Panc1 (cell line): ENCODE data around the gene AKAP7. TPM values are rescaled to one million over a fixed set of nuclear protein-coding genes. Genes with fewer than 3 reads are reported as not detected.
"Not testable (repeated sequence)": the region's sequence is repeated elsewhere in the genome, so short reads cannot be mapped to it uniquely, and the experiment has no call there.

Source experiments
- ATAC-seq: fragments of 200-7000 bp; cut with Tn5 transposase; 2 replicates; pipeline ENCODE4 v1.9.1; 2020; ENCODE audit warnings: mild to moderate bottlenecking, moderate library complexity
- BruUV-seq: library from RNA; stranded (reverse); fragments of 400-500 nt; replicated peaks from 2 replicates; lab custom pipeline; 2021; lab: Mats Ljungman, UMichigan
- CTCF ChIA-PET: fragments of 300-600 bp; sonication (Branson Sonifier 250); formaldehyde crosslinking; loops from one replicate; lab custom pipeline; 2022; ENCODE audit warnings: antibody characterized with exemption; lab: Charles Lee
- POLR2A ChIA-PET: fragments of 300-600 bp; sonication (Branson Sonifier 250); formaldehyde crosslinking; loops from one replicate; lab custom pipeline; 2022; ENCODE audit warnings: antibody characterized with exemption; lab: Charles Lee
- DNase-seq: peaks from one replicate; pipeline ENCODE4 v3.0.0-alpha.2; 2010; ENCODE audit warnings: low read depth, low spot score
- H3K27ac ChIP-seq: 2 replicates; pipeline ENCODE4 v1.5.1; 2011; ENCODE audit warnings: mild to moderate bottlenecking, low read length, inconsistent platforms
- H3K27me3 ChIP-seq: fragments of 200-500 bp; sonication (Bioruptor generic); 2 replicates; pipeline ENCODE4 v1.6.0; 2014; ENCODE audit warnings: low read length, inconsistent platforms; ENCODE audit not compliant: control insufficient read depth, insufficient read depth
- H3K36me3 ChIP-seq: fragments of 200-500 bp; sonication (Bioruptor generic); 2 replicates; pipeline ENCODE4 v1.5.1; 2014; ENCODE audit warnings: inconsistent platforms, mild to moderate bottlenecking, low read length, moderate library complexity; ENCODE audit not compliant: control insufficient read depth, insufficient read depth
- H3K4me1 ChIP-seq: 2 replicates; pipeline ENCODE4 v1.5.1; 2011; ENCODE audit warnings: inconsistent platforms, mild to moderate bottlenecking, low read length, moderate library complexity; ENCODE audit not compliant: control insufficient read depth, insufficient read depth
- H3K4me3 ChIP-seq, 2 experiments: 2 replicates each; pipeline ENCODE4 v1.5.1; 2011 to 2012; ENCODE audit warnings: low read depth in 2 of 2, low read length in 2 of 2, mild to moderate bottlenecking in 2 of 2, inconsistent platforms in 1 of 2, moderate library complexity in 1 of 2
- H3K9me3 ChIP-seq: fragments of 200-500 bp; sonication (Bioruptor generic); 2 replicates; pipeline ENCODE4 v1.5.1; 2014; ENCODE audit warnings: low read depth, mild to moderate bottlenecking, inconsistent platforms, low read length, moderate library complexity; ENCODE audit not compliant: control insufficient read depth, insufficient read depth
- CTCF ChIP-seq: fragments of 450-650 bp; IDR thresholded peaks from 2 replicates; pipeline ENCODE4 v1.5.1; 2017; ENCODE audit warnings: mild to moderate bottlenecking
- POLR2AphosphoS5 ChIP-seq: IDR thresholded peaks from 2 replicates; pipeline ENCODE4 v1.6.1; 2012; ENCODE audit warnings: mild to moderate bottlenecking, low read depth, low read length, moderate library complexity
- REST ChIP-seq, 2 experiments: IDR thresholded peaks; 2 replicates each; pipeline ENCODE4 v1.6.1; 2011 to 2012; ENCODE audit warnings: low read depth in 2 of 2, control low read depth in 1 of 2, low read length in 1 of 2, mild to moderate bottlenecking in 1 of 2, moderate library complexity in 1 of 2; ENCODE audit not compliant: insufficient read depth in 1 of 2
- SIN3A ChIP-seq: IDR thresholded peaks from 2 replicates; pipeline ENCODE4 v1.6.1; 2012; ENCODE audit warnings: low read depth, mild to moderate bottlenecking, low read length, moderate library complexity, borderline replicate concordance; ENCODE audit not compliant: insufficient read depth
- TCF7L2 ChIP-seq: IDR thresholded peaks from 2 replicates; pipeline ENCODE4 v1.6.1; 2011; ENCODE audit warnings: mild to moderate bottlenecking, low read depth, low read length, inconsistent platforms
- in situ Hi-C: cut with HindIII; loops from 2 replicates; pipeline ENCODE4 v1.10.0; 2016; ENCODE audit warnings: low sequenced_read_pairs, low pct_unique_long_range_greater_than_20kb
- intact Hi-C: fragments of 100-400 bp; cut with micrococcal nuclease; formaldehyde crosslinking; loops from one replicate; pipeline ENCODE4 v1.10.0; 2022; ENCODE audit not compliant: unreplicated experiment
- total RNA-seq: library from RNA; stranded (reverse); gene quantifications from one replicate; pipeline ENCODE4 v1.2.1, GENCODE V29; 2021; ENCODE audit not compliant: unreplicated experiment

AKAP7 gene
- total RNA-seq, 1 experiment from 2014 or later: 3.2 TPM

GRCh38 chr6:131322125-131322524 lies 186.9 kb downstream of the AKAP7 start:
- Histone ChIP-seq H3K36me3 (no peaks in the 10 kb centered on the region), H3K4me1 (no peaks in the 10 kb centered on the region), H3K4me3 (no peak overlapping the region), H3K27ac (no peak overlapping the region), H3K27me3 (peaks cover 2% of the 10 kb centered on the region; the same call in 1 of the 2 replicates), H3K9me3 (no peaks in the 10 kb centered on the region)
- DNase-seq (no peak), ATAC-seq (no peak)
- TF ChIP-seq SIN3A (no peak), REST (IDR thresholded peaks at IDR 0.05; ENCODE audit: insufficient read depth in 1 of 2, low read depth in 2 of 2, low read length in 1 of 2) (no peak), CTCF (no peak), TCF7L2 (no peak), POLR2AphosphoS5 (no peak)
- no TSS peak for BruUV-seq
- intact Hi-C loops: no loop called here
- ChIA-PET POLR2A (no interaction called here), CTCF (no interaction called here)
- in situ Hi-C loops: no loop called here

GRCh38 chr6:131325669-131326068 lies 190.4 kb downstream of the AKAP7 start:
- DNase-seq, ATAC-seq, H3K9me3 ChIP-seq, BruUV-seq, H3K27ac ChIP-seq, H3K4me1 ChIP-seq, H3K36me3 ChIP-seq, in situ Hi-C loops, intact Hi-C loops, H3K27me3 ChIP-seq, POLR2A ChIA-PET, H3K4me3 ChIP-seq, CTCF ChIA-PET: not testable (repeated sequence)

- H3K9me3 ChIP-seq, H3K27me3 ChIP-seq, DNase-seq, H3K4me3 ChIP-seq, BruUV-seq, intact Hi-C loops, ATAC-seq, POLR2A ChIA-PET, H3K4me1 ChIP-seq, H3K36me3 ChIP-seq, in situ Hi-C loops, CTCF ChIA-PET, H3K27ac ChIP-seq: not testable (repeated sequence)
These were observed 193.5 kb downstream of the AKAP7 start for GRCh38 chr6:131328727-131329126.
